ENCODE data around the gene NLRP6.

Gene NLRP6

GRCh38 chr11:256952-257737, 21.1 kb upstream of the NLRP6 start:
- DNase-seq = no peak

- no peak for DNase-seq
Observed at GRCh38 chr11:257766-258493, 20.3 kb upstream of the NLRP6 start.

GRCh38 chr11:259413-259812, 18.8 kb upstream of the NLRP6 start:
- no peak for DNase-seq

- no peak for DNase-seq
Observed at GRCh38 chr11:261624-262023, 16.6 kb upstream of the NLRP6 start.

- peak in 1 of 5 experiments; percentile 53 for DNase-seq
Observed at GRCh38 chr11:266676-267439, 11.3 kb upstream of the NLRP6 start.

GRCh38 chr11:267491-267994, 10.7 kb upstream of the NLRP6 start:
- DNase-seq = peak in 4 of 5 experiments; percentile 29 to 65 (median 58)

GRCh38 chr11:268716-269145, 9.5 kb upstream of the NLRP6 start:
- peak in 3 of 5 experiments; percentile 42 to 88 (median 71) for DNase-seq

GRCh38 chr11:269146-269890, 8.9 kb upstream of the NLRP6 start:
- DNase-seq = peak in 4 of 5 experiments; percentile 31 to 92 (median 66)

GRCh38 chr11:270451-271318, 7.5 kb upstream of the NLRP6 start:
- no peak for DNase-seq

GRCh38 chr11:271319-271715, 6.9 kb upstream of the NLRP6 start:
- DNase-seq = no peak

- DNase-seq = no peak
Observed at GRCh38 chr11:272195-272930, 5.8 kb upstream of the NLRP6 start.

- no peak for DNase-seq
Observed at GRCh38 chr11:272931-273198, 5.3 kb upstream of the NLRP6 start.

GRCh38 chr11:276219-276618, 2.0 kb upstream of the NLRP6 start:
- no peak for DNase-seq

GRCh38 chr11:279040-279965, 1.1 kb downstream of the NLRP6 start:
- DNase-seq = no peak

GRCh38 chr11:279966-280705, 1.9 kb downstream of the NLRP6 start:
- peak in 1 of 5 experiments; percentile 69 for DNase-seq

- DNase-seq = peak in 1 of 5 experiments; percentile 68
Observed at GRCh38 chr11:280706-281485, 2.7 kb downstream of the NLRP6 start.

GRCh38 chr11:281486-282161, 3.4 kb downstream of the NLRP6 start:
- DNase-seq = no peak
